Subcutaneous adipose tissue (tissue), 4 donors: ENCODE results near the gene SPECC1L. TPM values are rescaled to one million over a fixed set of nuclear protein-coding genes. Genes with fewer than 3 reads are reported as not detected.

ENCODE experiments used
- CTCF ChIP-seq: fragments of 450-650 bp; IDR thresholded peaks from one replicate; pipeline ENCODE4 v1.5.1; 2016; ENCODE audit warnings: low read depth, mild to moderate bottlenecking, control low read depth, antibody characterized with exemption, moderate library complexity
- total RNA-seq, 4 donors: library from RNA; depleted of rRNA; stranded (reverse); fragments of >200 nt; gene quantifications; one replicate each; pipeline ENCODE4 v1.1.0, GENCODE V29; 2016

SPECC1L gene
- total RNA-seq, 4 donors from 2014 or later, result 30.8 to 44.3 (median 38.4) TPM

- TF ChIP-seq CTCF, result no peak
Observed at GRCh38 chr22:24441406-24442351, 171.0 kb downstream of the SPECC1L start.

DNA sequence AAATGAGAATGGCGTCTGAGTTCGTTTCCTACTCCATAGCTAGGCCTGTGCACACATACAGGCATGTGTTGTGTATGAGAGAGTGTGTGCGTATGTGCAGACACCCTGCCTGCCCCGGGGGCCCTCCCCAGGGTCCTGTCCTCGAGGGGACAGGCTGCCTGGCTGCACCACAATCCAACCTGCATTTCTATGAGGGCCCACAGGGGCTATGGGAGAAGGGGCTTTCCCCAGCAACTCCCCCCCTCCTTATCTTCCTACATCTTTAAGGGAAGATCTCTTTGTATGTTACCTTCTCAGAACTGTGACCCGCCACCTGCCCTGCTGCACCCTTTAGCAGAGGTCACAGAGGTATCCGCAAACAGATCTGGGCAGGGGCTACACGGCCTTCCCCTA lies 171.7 kb downstream of the SPECC1L start:
- no peak for TF ChIP-seq CTCF

- TF ChIP-seq CTCF, result no peak
Observed at GRCh38 chr22:24443668-24444067, 173.0 kb downstream of the SPECC1L start.

GRCh38 chr22:24444251-24444650 lies 173.6 kb downstream of the SPECC1L start:
- no peak for TF ChIP-seq CTCF

DNA sequence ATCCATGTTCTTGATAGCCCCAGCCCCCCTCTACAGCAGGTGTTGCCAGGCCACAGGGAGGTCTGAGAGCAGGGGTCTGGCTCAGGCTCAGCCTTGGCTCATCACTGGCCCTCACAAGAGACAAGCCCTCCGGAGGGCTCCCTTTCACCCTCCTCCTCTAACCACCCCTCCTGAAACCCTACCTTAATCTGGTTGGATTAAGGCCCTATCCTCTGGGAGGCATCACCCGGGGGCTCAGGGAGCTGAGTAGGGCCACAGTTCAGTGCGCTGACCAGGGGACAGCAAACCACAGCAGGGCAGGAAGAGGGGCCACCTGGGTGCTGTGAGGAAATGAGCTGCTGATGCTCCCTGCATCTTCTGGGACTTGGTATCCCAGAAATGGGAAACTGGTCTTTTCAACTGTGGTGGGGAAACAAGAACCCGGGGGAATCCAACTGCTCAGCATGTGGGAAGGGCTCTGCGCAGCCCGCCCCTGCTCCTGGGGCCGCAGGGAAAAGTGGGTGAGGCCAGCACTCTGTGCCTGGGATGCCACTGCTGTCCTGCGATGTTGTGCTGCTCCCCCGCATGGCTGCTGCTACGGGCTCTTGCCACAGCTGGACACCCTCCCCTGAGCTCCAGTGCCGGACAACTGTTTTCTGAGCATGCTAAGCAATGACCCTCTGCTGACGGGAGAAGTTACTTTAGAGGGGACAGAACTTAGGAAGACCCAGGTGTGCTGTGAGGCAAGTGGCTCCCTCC lies 174.3 kb downstream of the SPECC1L start:
- no peak for TF ChIP-seq CTCF

- no peak for TF ChIP-seq CTCF
Observed at GRCh38 chr22:24445481-24446259, 175.0 kb downstream of the SPECC1L start.
